IPS-NIHi7 (cell line): ENCODE data around the gene EYS.

Source experiments
- DNase-seq: peaks from one replicate; pipeline ENCODE4 v3.0.0; 2012; ENCODE audit warnings: mixed read lengths; ENCODE audit errors: extremely low spot score

Gene EYS

GRCh38 chr6:64326939-64327338, 1380.1 kb downstream of the EYS start:
- DNase-seq = no peak

DNA sequence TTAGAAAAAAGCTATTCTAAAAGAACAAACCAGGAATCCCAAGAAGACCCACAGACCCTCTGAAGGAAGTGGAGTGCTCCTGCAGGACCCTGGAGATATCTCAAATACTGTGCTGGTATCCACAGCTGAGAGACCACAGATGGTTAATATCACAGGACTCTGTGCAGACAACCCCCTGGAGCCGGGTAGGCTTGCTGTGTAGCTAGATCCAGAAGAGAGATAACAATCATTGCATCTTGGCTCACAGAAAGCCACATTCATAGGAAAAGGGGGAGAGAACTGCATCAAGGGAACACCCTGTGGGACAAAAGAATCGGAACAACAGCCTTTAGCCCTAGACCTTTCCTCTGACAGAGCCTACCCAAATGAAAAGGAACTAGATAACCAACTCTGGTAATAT, 1381.9 kb downstream of the EYS start:
- no peak for DNase-seq

- DNase-seq = no peak
Measured at GRCh38 chr6:64310214-64310613, 1396.8 kb downstream of the EYS start.

DNA sequence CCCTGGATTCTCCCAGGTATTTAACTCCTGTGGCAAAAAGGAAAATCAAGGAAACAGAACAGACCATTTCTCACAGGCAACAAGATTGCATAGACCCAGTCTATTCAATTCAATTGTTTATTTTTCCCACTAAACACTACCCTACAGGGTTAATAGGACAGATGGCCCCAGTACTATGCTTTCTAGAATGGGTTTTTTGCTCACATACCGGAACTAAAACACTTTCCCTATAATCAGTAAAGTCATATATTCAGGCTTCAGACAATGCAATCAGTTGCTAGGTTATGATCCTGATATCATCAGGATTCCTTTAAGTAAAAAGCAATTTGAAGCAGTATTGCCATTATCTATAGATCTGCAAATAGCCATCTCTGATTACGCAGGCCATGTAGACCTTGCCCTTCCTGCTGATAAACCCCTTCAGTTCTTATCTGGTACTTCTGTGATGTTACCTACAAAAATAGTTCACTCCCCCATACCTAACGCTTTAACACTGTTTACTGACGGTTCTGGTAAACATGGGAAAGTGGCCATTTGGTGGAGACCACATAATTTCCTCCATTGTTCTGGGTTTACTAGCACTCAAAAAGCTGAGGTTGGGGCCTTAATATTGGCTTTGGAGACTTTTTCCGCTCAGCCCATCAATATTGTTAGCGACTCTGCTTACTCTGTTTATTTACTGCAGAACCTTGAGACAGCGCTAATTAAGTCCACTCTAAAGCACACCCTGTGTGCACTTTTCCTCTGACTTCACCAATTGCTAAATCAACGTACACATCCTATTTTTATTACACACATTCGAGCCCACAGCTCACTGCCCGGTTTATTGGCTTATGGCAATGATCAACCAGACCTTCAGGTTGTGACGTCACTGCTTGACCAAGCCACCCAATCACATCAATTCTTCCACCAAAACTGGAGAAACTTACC, 1405.5 kb downstream of the EYS start:
- no peak for DNase-seq

GRCh38 chr6:64299176-64299575, 1407.8 kb downstream of the EYS start:
- no peak for DNase-seq

GRCh38 chr6:64294034-64294433, 1413.0 kb downstream of the EYS start:
- no peak for DNase-seq

GRCh38 chr6:64293298-64293697, 1413.7 kb downstream of the EYS start:
- DNase-seq = no peak

DNA sequence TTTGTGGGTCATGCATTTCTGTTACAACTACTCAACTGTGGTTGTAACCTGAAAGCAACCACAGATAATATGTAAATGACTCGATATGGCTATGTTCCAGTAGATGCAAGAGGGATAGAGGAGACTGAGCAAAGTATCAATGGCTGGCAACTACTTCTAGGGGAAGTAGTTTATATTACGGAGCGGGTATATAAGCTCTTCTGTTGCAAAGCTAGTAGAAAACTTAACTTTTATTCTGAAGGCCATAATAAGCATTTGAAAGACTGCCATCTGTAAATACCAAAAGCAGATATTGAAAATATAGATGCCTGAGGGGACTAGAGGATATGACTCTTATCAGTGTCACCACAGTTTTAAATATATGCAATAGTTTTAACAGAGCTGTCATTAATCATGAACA, 1416.2 kb downstream of the EYS start:
- no peak for DNase-seq

DNA sequence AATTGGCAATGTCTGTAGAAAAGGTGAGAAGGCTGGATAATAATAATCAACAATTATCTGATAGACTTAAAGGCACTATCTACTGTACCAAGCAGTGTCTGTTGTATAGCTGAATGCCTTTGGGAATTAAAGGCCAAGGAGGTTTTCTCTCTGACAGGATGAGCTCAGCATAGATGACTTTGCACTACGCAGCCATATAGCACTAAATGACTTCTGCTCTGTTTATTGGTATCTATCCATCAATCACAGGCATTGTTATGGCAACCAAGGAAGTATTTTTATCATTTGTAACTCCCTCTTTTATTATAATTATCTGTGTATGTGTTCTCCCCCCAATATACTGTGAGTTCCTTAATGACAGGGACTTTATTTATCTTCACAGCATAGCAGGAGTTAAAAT, 1417.1 kb downstream of the EYS start:
- DNase-seq = no peak

GRCh38 chr6:64288351-64288750, 1418.7 kb downstream of the EYS start:
- DNase-seq = no peak

- DNase-seq = no peak
Measured at GRCh38 chr6:64281167-64281566, 1425.9 kb downstream of the EYS start.

GRCh38 chr6:64280569-64280968, 1426.5 kb downstream of the EYS start:
- no peak for DNase-seq

GRCh38 chr6:64270083-64270482, 1436.9 kb downstream of the EYS start:
- no peak for DNase-seq

- DNase-seq = no peak
Measured at GRCh38 chr6:64266351-64266821, 1440.6 kb downstream of the EYS start.

DNA sequence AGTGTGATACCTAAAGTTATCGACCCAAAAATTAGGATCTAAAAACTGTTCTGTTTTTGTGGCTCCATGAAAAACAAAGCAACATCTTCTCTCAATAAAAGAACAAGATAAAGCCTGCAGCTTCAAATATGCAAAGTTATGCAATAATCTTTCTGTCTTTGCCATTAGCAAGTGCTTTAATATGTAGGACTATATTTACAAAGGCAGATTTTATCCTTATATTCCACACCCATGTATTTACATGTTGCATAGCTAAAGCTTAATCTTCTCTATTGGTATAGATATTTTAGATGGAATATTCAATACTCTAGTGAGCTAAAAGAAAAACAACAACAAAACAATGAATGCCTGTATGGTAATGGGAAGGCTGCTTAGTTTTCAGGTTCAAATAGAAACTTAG, 1443.2 kb downstream of the EYS start:
- no peak for DNase-seq

DNA sequence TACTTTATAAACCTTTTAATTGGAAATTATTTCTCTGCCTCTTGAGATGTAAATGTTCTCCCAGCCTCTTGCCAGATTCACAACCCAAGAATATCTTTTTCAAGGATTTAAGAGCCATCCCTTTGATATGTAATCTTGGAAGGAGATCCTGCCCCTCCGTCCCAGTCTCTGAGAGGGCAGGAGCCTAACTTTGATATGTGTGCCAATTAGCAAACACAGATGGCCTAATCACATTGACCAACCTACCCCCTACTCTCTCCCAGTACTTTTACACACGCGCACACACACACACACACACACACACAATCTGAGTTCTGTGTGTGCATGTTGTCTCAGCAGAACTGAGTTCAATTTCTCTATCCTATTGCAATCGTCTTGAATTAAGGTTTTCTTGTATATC, 1447.7 kb downstream of the EYS start:
- DNase-seq = no peak

GRCh38 chr6:64258752-64259151, 1448.3 kb downstream of the EYS start:
- DNase-seq = no peak

- no peak for DNase-seq
Measured at GRCh38 chr6:64258302-64258701, 1448.7 kb downstream of the EYS start.

- no peak for DNase-seq
Measured at GRCh38 chr6:64257586-64257985, 1449.4 kb downstream of the EYS start.

DNA sequence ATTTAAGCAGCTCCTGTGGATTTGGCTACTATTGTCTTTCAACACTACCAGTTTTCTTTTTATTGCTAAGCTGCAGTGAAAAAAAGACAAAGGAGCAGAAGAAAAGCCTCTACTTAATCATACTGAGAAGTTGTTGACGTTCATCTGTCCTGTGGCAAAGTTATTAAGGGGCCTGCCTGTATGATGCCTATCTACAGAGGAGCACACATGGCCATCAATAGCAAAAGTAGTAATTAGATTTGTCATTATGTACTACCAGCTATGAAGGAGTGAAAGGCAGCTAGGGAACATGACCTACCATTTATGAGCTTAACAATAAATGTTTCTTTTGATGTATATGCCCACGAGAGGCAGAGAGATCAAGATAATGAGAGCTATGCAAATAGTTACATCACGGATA, 1450.5 kb downstream of the EYS start:
- no peak for DNase-seq

DNA sequence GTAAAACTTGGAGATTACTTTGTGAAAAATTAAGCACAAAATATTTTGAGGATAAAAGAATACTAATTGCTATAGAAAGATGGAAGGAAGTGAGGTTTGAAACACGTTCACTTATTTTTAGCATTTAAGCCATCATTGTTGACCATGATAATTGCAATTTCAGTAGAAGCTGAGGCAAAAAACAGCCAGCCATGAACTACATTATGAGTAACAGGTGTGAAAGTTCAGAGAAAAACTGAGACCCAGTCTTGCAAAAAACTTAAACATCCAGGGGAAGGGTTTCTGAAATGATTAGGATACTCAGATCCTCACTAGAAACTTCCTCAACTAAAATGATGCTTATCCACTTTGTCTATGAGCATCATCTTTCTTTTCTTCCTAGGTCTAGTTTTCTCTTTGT, 1452.0 kb downstream of the EYS start:
- DNase-seq = no peak

DNA sequence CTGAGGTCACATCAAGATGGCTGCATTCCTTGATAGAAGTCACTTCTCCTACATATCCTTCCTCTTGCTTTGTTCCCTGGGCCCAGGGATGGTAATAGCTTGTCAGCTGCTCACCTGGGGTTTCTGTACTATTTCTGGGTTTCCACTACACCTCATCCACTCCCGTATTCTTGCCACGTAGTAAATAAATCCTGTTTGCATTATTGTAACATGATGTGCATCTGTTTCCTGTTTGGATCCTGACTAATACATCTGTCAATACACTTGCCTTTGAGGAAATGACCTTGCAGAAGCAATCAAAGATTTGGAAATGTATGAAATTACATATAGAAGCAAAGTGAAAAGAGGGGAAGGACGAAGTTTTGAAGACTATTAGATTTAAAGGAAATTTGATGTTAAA, 1452.5 kb downstream of the EYS start:
- no peak for DNase-seq

DNA sequence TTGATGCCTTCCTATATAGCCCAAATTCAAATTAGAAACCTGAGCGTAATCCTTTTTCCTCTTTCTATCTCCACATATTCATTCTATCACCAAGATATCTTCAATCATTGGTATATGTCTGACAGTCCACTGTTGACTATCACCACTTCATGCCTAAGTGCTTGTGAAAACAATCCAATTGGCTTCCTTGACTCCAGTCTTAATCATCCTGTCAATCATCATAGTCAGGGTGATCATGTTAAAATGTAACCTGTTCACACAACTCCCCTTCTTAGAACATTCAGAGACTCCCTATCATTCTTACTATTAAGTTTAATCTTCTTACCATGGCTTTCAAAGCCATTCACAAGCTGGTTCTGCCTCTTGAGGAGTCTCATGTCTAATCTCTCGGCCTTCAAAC, 1454.8 kb downstream of the EYS start:
- no peak for DNase-seq

DNA sequence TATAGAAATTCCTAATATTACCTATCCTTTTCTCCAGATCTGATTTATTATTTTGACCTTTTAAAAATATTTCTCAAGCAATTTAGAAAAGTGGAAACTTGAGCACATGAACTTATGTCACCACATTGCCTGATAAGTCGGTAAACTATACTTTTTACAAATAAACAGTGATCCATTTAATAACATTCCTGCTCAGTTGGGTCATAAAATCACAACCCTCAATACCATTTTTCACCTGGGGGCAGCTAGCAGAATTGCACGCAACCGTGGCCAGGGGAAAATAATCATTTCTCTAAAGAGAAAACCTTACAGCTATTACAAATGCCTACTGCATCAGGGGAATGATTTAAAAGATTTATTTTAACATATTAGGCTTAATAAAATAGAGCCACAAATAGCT, 1456.9 kb downstream of the EYS start:
- DNase-seq = no peak
